Skeletal muscle satellite cell (primary cell): ENCODE data around the gene MYH11.
"Not testable (repeated sequence)": the region's sequence is repeated elsewhere in the genome, so short reads cannot be mapped to it uniquely, and the experiment has no call there.

Experiments used
- H3K27me3 ChIP-seq: 2 replicates; pipeline ENCODE4 v1.7.0; 2013; ENCODE audit warnings: low read length; ENCODE audit not compliant: control insufficient read depth, insufficient read depth
- H3K36me3 ChIP-seq: 2 replicates; pipeline ENCODE4 v1.7.0; 2013; ENCODE audit warnings: mild to moderate bottlenecking, control low read depth, low read length; ENCODE audit not compliant: insufficient read depth
- H3K4me1 ChIP-seq: 2 replicates; pipeline ENCODE4 v1.7.0; 2013; ENCODE audit warnings: low read length; ENCODE audit not compliant: control insufficient read depth, insufficient read depth
- H3K4me2 ChIP-seq: 2 replicates; pipeline ENCODE4 v1.7.0; 2013; ENCODE audit warnings: mild to moderate bottlenecking, low read length
- H3K4me3 ChIP-seq: 2 replicates; pipeline ENCODE4 v1.7.0; 2013; ENCODE audit warnings: low read length
- H3K9ac ChIP-seq: 2 replicates; pipeline ENCODE4 v1.7.0; 2013; ENCODE audit warnings: mild to moderate bottlenecking, low read depth, low read length, moderate library complexity
- H3K9me3 ChIP-seq: replicated peaks from 2 replicates; pipeline ENCODE4 v1.7.0; 2013; ENCODE audit warnings: mild to moderate bottlenecking, control low read depth, low read length

The MYH11 gene

GRCh38 chr16:15854061-15854460 lies 2.8 kb downstream of the MYH11 start:
- Histone ChIP-seq H3K4me2 (no peak overlapping the region), H3K9ac (no peak overlapping the region), H3K4me1 (no peaks in the 10 kb centered on the region), H3K4me3 (no peak overlapping the region), H3K36me3 (no peaks in the 10 kb centered on the region), H3K9me3 (no peaks in the 10 kb centered on the region), H3K27me3 (peaks cover 73% of the 10 kb centered on the region)

GRCh38 chr16:15853021-15853420 lies 3.8 kb downstream of the MYH11 start:
- H3K4me2 ChIP-seq, result no peak overlapping the region
- peaks cover 71% of the 10 kb centered on the region for H3K27me3 ChIP-seq
- H3K4me1 ChIP-seq, result no peaks in the 10 kb centered on the region
- H3K36me3 ChIP-seq, result no peaks in the 10 kb centered on the region
- H3K9ac ChIP-seq, result no peak overlapping the region
- no peaks in the 10 kb centered on the region for H3K9me3 ChIP-seq
- no peak overlapping the region for H3K4me3 ChIP-seq

- not testable (repeated sequence) for H3K4me2 ChIP-seq, H3K9ac ChIP-seq, H3K4me3 ChIP-seq, H3K9me3 ChIP-seq, H3K36me3 ChIP-seq, H3K4me1 ChIP-seq
- peaks cover 62% of the 10 kb centered on the region for H3K27me3 ChIP-seq
Observed at GRCh38 chr16:15850555-15850954, 6.3 kb downstream of the MYH11 start.

GRCh38 chr16:15849209-15849981 lies 7.4 kb downstream of the MYH11 start:
- Histone ChIP-seq H3K27me3 (peaks cover 57% of the 10 kb centered on the region), H3K4me2 (no peak overlapping the region), H3K4me1 (no peaks in the 10 kb centered on the region), H3K36me3 (no peaks in the 10 kb centered on the region), H3K4me3 (no peak overlapping the region), H3K9me3 (no peaks in the 10 kb centered on the region), H3K9ac (no peak overlapping the region)

- no peak overlapping the region for H3K9ac ChIP-seq
- peaks cover 43% of the 10 kb centered on the region for H3K27me3 ChIP-seq
- H3K36me3 ChIP-seq, result no peaks in the 10 kb centered on the region
- no peaks in the 10 kb centered on the region for H3K4me1 ChIP-seq
- H3K4me2 ChIP-seq, result no peak overlapping the region
- no peaks in the 10 kb centered on the region for H3K9me3 ChIP-seq
- no peak overlapping the region for H3K4me3 ChIP-seq
Observed at GRCh38 chr16:15847611-15848175, 9.1 kb downstream of the MYH11 start.

- no peak overlapping the region for H3K9ac ChIP-seq
- no peaks in the 10 kb centered on the region for H3K4me1 ChIP-seq
- H3K4me2 ChIP-seq, result no peak overlapping the region
- no peaks in the 10 kb centered on the region for H3K9me3 ChIP-seq
- peaks cover 39% of the 10 kb centered on the region for H3K27me3 ChIP-seq
- no peaks in the 10 kb centered on the region for H3K36me3 ChIP-seq
- no peak overlapping the region for H3K4me3 ChIP-seq
Observed at GRCh38 chr16:15846510-15846909, 10.3 kb downstream of the MYH11 start.

GRCh38 chr16:15843635-15844279 lies 13.1 kb downstream of the MYH11 start:
- H3K4me2 ChIP-seq, result no peak overlapping the region
- H3K27me3 ChIP-seq, result peaks cover 45% of the 10 kb centered on the region
- H3K4me1 ChIP-seq, result no peaks in the 10 kb centered on the region
- no peak overlapping the region for H3K4me3 ChIP-seq
- no peak overlapping the region for H3K9ac ChIP-seq
- H3K9me3 ChIP-seq, result no peaks in the 10 kb centered on the region
- no peaks in the 10 kb centered on the region for H3K36me3 ChIP-seq

GRCh38 chr16:15839204-15839603 lies 17.6 kb downstream of the MYH11 start:
- H3K4me1 ChIP-seq, H3K4me3 ChIP-seq, H3K9me3 ChIP-seq, H3K4me2 ChIP-seq, H3K36me3 ChIP-seq, H3K9ac ChIP-seq: not testable (repeated sequence)
- peaks cover 24% of the 10 kb centered on the region for H3K27me3 ChIP-seq

- H3K4me3 ChIP-seq, result no peak overlapping the region
- no peaks in the 10 kb centered on the region for H3K9me3 ChIP-seq
- no peak overlapping the region for H3K9ac ChIP-seq
- no peaks in the 10 kb centered on the region for H3K36me3 ChIP-seq
- peaks cover 31% of the 10 kb centered on the region for H3K27me3 ChIP-seq
- H3K4me2 ChIP-seq, result no peak overlapping the region
- H3K4me1 ChIP-seq, result no peaks in the 10 kb centered on the region
Observed at GRCh38 chr16:15837761-15838160, 19.1 kb downstream of the MYH11 start.

- Histone ChIP-seq H3K9ac (no peak overlapping the region), H3K4me2 (no peak overlapping the region), H3K36me3 (no peaks in the 10 kb centered on the region), H3K9me3 (no peaks in the 10 kb centered on the region), H3K27me3 (peaks cover 34% of the 10 kb centered on the region), H3K4me3 (no peak overlapping the region), H3K4me1 (no peaks in the 10 kb centered on the region)
Observed at GRCh38 chr16:15836965-15837611, 19.7 kb downstream of the MYH11 start.

GRCh38 chr16:15836074-15836473 lies 20.8 kb downstream of the MYH11 start:
- H3K4me2 ChIP-seq, result no peak overlapping the region

More at GRCh38 chr16:15836074-15836473, 20.8 kb downstream of the MYH11 start:
- Histone ChIP-seq H3K4me3 (no peak overlapping the region), H3K27me3 (peaks cover 34% of the 10 kb centered on the region), H3K9ac (no peak overlapping the region), H3K36me3 (no peaks in the 10 kb centered on the region), H3K4me1 (no peaks in the 10 kb centered on the region), H3K9me3 (no peaks in the 10 kb centered on the region)
